Neural cell (in vitro differentiated cells): ENCODE measurements around the gene CPB2.

Experiments
- CTCF ChIP-seq: fragments of 450-650 bp; IDR thresholded peaks from 2 replicates; pipeline ENCODE4 v1.5.1; 2014; ENCODE audit warnings: antibody characterized with exemption, mild to moderate bottlenecking, moderate library complexity; ENCODE audit not compliant: poor library complexity, severe bottlenecking
- EP300 ChIP-seq: fragments of 450-650 bp; conservative IDR thresholded peaks from 2 replicates; pipeline ENCODE4 v1.6.1; 2014; ENCODE audit warnings: antibody characterized with exemption, mild to moderate bottlenecking, moderate library complexity; ENCODE audit not compliant: poor library complexity, severe bottlenecking
- EZH2 ChIP-seq: fragments of 200-600, 300-800 bp; shearing (Covaris generic), sonication (generic); IDR thresholded peaks from 2 replicates; pipeline ENCODE4 v1.6.1; 2014; ENCODE audit warnings: antibody characterized with exemption, low read length, borderline replicate concordance, mild to moderate bottlenecking; ENCODE audit not compliant: insufficient read depth, poor library complexity, severe bottlenecking
- MXI1 ChIP-seq: fragments of 450-650 bp; conservative IDR thresholded peaks from 2 replicates; pipeline ENCODE4 v1.6.1; 2014; ENCODE audit warnings: antibody characterized with exemption, mild to moderate bottlenecking; ENCODE audit not compliant: poor library complexity, severe bottlenecking
- POLR2AphosphoS5 ChIP-seq: IDR thresholded peaks from 2 replicates; pipeline ENCODE4 v1.6.1; 2012
- RAD21 ChIP-seq: fragments of 450-650 bp; conservative IDR thresholded peaks from 2 replicates; pipeline ENCODE4 v1.6.1; 2014; ENCODE audit warnings: antibody characterized with exemption, mild to moderate bottlenecking, moderate library complexity
- SMC3 ChIP-seq: fragments of 450-650 bp; conservative IDR thresholded peaks from 2 replicates; pipeline ENCODE4 v1.6.1; 2014; ENCODE audit warnings: antibody characterized with exemption, mild to moderate bottlenecking, moderate library complexity; ENCODE audit not compliant: poor library complexity
- TAF1 ChIP-seq: IDR thresholded peaks from 2 replicates; pipeline ENCODE4 v1.6.1; 2012; ENCODE audit warnings: low read depth
- TF ChIP-seq, protein P1 (sequence below): IDR thresholded peaks from 2 replicates; pipeline ENCODE4 v1.6.1; 2012; ENCODE audit warnings: borderline replicate concordance

- no peak for TF ChIP-seq CTCF
- no peak for TF ChIP-seq POLR2AphosphoS5
- no peak for TF ChIP-seq EZH2
- TF ChIP-seq RAD21 = no peak
- TF ChIP-seq EP300 = no peak
- no peak for TF ChIP-seq MXI1
- no peak for TF ChIP-seq TAF1
- no peak for TF ChIP-seq SMC3
- TF ChIP-seq, protein P1, sequence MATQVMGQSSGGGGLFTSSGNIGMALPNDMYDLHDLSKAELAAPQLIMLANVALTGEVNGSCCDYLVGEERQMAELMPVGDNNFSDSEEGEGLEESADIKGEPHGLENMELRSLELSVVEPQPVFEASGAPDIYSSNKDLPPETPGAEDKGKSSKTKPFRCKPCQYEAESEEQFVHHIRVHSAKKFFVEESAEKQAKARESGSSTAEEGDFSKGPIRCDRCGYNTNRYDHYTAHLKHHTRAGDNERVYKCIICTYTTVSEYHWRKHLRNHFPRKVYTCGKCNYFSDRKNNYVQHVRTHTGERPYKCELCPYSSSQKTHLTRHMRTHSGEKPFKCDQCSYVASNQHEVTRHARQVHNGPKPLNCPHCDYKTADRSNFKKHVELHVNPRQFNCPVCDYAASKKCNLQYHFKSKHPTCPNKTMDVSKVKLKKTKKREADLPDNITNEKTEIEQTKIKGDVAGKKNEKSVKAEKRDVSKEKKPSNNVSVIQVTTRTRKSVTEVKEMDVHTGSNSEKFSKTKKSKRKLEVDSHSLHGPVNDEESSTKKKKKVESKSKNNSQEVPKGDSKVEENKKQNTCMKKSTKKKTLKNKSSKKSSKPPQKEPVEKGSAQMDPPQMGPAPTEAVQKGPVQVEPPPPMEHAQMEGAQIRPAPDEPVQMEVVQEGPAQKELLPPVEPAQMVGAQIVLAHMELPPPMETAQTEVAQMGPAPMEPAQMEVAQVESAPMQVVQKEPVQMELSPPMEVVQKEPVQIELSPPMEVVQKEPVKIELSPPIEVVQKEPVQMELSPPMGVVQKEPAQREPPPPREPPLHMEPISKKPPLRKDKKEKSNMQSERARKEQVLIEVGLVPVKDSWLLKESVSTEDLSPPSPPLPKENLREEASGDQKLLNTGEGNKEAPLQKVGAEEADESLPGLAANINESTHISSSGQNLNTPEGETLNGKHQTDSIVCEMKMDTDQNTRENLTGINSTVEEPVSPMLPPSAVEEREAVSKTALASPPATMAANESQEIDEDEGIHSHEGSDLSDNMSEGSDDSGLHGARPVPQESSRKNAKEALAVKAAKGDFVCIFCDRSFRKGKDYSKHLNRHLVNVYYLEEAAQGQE = no peak
Measured at GRCh38 chr13:46124531-46124966, 19.7 kb upstream of the CPB2 start.
